Nucleus accumbens (tissue), 56 donors: Measurements from ENCODE around the gene WDR7.

Experiments
- DNase-seq, 56 donors: peaks; one replicate each; lab custom pipeline; 2025; lab: John Stamatoyannopoulos, UW

Gene WDR7

GRCh38 chr18:57023275-57023882, 372.2 kb downstream of the WDR7 start:
- no peak for DNase-seq

GRCh38 chr18:57025540-57025939, 374.4 kb downstream of the WDR7 start:
- DNase-seq: peak in 4 of 56 donors; percentile 18 to 29 (median 26)

GRCh38 chr18:57026316-57026715, 375.2 kb downstream of the WDR7 start:
- DNase-seq: peak in 1 of 56 donors; percentile 27

GRCh38 chr18:57027190-57027708, 376.1 kb downstream of the WDR7 start:
- no peak for DNase-seq

- no peak for DNase-seq
Observed at GRCh38 chr18:57029761-57030160, 378.6 kb downstream of the WDR7 start.

- no peak for DNase-seq
Observed at GRCh38 chr18:57030417-57030816, 379.3 kb downstream of the WDR7 start.

GRCh38 chr18:57035590-57035989, 384.4 kb downstream of the WDR7 start:
- no peak for DNase-seq

GRCh38 chr18:57038395-57038794, 387.2 kb downstream of the WDR7 start:
- DNase-seq: no peak

- DNase-seq: no peak
Observed at GRCh38 chr18:57040175-57040574, 389.0 kb downstream of the WDR7 start.

GRCh38 chr18:57043241-57043640, 392.1 kb downstream of the WDR7 start:
- DNase-seq: no peak

GRCh38 chr18:57048351-57048750, 397.2 kb downstream of the WDR7 start:
- no peak for DNase-seq

- no peak for DNase-seq
Observed at GRCh38 chr18:57048859-57049258, 397.7 kb downstream of the WDR7 start.

- DNase-seq: no peak
Observed at GRCh38 chr18:57050310-57050949, 399.3 kb downstream of the WDR7 start.

- no peak for DNase-seq
Observed at GRCh38 chr18:57051021-57051656, 400.0 kb downstream of the WDR7 start.

- DNase-seq: no peak
Observed at GRCh38 chr18:57051657-57052044, 400.5 kb downstream of the WDR7 start.

GRCh38 chr18:57052173-57052572, 401.0 kb downstream of the WDR7 start:
- peak in 4 of 56 donors; percentile 4 to 13 (median 10) for DNase-seq

GRCh38 chr18:57052759-57053158, 401.6 kb downstream of the WDR7 start:
- DNase-seq: no peak

- DNase-seq: no peak
Observed at GRCh38 chr18:57054891-57055290, 403.7 kb downstream of the WDR7 start.

GRCh38 chr18:57057890-57058289, 406.7 kb downstream of the WDR7 start:
- no peak for DNase-seq

GRCh38 chr18:57058734-57059133, 407.6 kb downstream of the WDR7 start:
- DNase-seq: no peak

- no peak for DNase-seq
Observed at GRCh38 chr18:57059366-57059765, 408.2 kb downstream of the WDR7 start.

GRCh38 chr18:57060814-57061213, 409.7 kb downstream of the WDR7 start:
- DNase-seq: no peak
